RCC 7860 (cell line): ENCODE results near the gene ATP9A.
"Not testable (repeated sequence)": the region's sequence is repeated elsewhere in the genome, so short reads cannot be mapped to it uniquely, and the experiment has no call there.

Experiments used
- DNase-seq: peaks from one replicate; pipeline ENCODE4 v3.0.0-alpha.2; 2015; ENCODE audit warnings: low spot score
- FAIRE-seq: peaks from 2 replicates; lab custom pipeline; 2012; peaks lifted over from hg19 to GRCh38; lab: Jason Lieb, UNC

ATP9A gene

DNA sequence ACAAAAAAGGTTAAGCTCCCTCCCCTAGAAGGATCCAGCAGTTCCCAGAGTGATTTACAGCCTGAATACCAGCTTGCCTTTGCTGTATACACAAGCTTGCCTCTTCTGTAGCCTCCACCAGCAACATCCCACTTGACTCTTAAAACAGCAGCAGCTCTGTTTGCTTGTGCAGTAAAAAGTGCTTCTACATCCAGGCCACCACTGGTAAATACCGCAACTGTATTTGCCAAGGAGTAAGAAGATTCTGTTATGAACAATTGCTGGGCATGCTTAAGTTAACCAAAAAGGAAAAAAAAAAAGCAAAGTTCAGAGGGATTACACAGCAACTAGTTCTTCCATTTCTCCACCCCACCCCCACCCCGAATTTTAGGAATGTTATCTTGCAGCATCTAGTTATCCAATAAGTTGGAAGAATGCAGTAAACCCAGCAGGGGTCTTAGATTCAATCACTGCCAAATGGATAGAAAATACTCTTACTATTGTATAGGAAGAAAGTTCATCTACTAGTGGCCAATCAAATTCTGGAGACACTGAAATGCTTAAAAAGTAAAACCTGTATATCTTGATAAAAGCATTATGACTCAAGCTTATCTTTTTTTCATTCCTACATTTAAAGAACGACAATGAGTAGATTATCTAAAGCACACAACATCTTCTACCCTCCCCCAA lies 29.3 kb upstream of the ATP9A start:
- no peak for DNase-seq
- FAIRE-seq: no peak

DNA sequence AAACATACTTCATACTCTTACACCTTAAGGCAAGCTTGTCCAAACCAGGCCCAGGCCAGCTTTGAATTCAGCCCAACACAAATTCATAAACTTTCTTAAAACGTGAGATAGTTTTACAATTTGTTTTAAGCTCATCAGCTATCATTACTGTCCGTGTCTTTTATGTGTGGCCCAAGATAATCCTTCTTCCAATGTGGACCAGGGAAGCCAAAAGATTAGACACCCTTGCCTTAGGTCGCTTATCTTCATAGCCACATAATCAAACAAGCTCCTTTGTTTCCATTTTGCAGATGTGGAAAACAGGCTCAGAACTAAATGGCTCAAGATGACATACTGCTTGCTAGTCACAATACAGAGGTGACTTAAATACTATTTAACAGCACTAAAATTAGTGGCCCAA lies 28.1 kb upstream of the ATP9A start:
- FAIRE-seq (no peak), DNase-seq (no peak)

DNA sequence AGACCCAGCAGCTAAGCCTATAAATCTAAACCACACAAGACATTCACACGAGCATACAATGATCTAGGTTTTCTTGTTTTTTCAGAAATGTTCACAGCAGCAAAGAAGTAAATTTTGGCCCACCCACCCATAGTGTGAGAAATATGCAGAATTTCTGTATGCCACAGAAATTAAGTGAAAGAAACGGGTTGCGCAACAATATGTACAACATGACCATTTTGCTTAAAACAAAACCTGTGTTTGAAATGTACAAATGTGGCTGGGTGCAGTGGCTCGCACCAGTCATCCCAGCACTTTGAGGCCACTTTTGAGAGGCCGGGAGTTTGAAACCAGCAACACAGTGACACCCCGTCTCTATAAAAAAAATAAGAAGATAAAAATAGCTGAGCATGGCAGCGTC lies 24.8 kb upstream of the ATP9A start:
- FAIRE-seq (no peak), DNase-seq (no peak)

DNA sequence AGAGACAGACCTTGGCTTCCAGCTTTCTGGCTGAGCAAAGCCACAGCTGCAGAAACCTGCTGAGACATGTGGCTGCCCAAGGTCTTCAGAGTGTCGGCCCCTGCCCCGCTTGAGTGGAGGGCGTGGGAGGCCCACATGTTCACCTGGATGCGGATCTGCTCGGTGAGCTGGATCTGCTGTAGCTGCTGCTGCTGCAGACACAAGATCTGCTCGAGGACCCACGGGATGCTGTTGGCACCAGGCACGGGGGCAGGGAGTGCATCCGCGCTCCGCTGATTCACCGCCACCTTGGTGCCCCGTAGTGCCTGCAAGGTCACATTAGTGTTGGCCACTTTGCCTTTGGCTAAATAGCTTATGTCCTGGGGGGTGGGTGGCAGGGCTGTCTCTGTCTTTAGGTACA lies 23.4 kb upstream of the ATP9A start:
- FAIRE-seq: no peak
- no peak for DNase-seq

DNA sequence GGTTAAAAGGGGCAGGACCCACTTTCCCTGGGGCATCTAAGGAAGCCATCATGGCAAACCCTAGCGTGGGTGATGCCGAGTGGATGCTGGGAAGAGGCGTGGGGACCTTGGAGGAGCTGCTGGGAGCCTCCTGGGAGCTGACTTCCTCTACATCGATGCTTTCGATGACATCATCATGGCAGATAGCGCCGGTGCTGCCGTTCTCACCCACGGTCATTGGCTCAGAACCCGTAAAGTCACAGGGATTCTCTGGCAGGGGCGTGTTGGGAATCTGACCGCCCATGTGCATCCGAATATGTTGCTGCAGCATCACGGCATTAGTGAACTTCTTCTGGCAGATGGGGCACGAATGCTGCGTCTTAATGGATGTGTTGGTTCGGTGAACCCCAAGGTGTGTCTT lies 22.1 kb upstream of the ATP9A start:
- DNase-seq: no peak
- FAIRE-seq: no peak

DNA sequence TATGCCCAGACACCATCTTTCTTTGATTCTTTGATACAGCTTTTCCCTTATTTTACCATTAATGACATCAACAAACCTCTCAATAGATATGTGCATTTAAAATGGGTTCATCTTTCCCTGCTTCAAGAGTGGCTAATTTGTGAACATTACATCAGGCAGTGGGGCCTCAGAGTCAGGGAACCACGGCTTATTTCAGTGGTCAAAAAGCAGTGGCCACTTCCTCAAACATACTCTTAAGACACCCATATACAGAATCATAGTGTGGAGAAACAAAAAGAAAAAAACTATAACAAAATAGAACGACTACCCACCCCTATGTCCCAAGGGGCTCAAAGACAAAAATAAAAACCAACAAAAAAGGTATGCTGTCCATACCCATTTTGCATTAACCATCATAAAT lies 21.2 kb upstream of the ATP9A start:
- FAIRE-seq (no peak), DNase-seq (no peak)

DNA sequence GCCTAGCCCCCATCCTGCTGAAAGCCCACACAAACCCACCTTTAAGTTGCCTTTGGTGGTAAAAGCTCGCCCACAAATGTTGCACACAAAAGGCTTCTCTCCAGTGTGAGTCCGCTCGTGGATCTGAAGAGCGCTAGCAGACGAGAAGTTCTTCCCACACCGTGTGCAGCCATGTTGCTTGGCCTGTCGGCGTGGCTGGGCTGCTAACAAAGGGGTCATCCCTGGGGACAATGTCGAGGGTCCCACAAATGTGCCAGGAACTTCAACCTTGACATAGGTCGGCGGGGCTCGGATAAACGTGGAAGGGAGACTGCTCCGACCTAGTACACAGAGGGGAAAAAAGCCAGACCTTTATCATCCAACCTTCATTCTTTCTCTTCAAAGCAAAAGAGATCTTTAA lies 20.6 kb upstream of the ATP9A start:
- DNase-seq (no peak), FAIRE-seq (no peak)

DNA sequence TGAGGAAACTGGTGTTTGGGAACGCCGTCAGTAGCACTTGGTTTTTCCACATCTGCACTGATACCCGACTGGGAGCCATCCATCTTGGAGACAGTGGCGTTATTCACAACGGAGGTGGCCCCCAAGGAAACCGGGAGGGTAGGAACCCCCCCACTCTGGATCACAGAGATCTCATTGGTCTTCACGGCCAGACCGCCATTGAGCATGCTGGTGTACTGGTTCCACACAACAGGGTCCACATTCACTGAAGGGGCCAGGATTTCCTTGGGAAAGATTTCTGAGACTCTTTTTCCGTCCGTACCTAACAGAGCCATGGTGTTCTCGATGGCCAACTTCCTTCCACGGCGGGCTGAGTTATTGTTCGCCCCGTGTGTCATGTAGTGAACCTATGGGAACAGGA lies 16.1 kb upstream of the ATP9A start:
- DNase-seq: no peak
- no peak for FAIRE-seq

DNA sequence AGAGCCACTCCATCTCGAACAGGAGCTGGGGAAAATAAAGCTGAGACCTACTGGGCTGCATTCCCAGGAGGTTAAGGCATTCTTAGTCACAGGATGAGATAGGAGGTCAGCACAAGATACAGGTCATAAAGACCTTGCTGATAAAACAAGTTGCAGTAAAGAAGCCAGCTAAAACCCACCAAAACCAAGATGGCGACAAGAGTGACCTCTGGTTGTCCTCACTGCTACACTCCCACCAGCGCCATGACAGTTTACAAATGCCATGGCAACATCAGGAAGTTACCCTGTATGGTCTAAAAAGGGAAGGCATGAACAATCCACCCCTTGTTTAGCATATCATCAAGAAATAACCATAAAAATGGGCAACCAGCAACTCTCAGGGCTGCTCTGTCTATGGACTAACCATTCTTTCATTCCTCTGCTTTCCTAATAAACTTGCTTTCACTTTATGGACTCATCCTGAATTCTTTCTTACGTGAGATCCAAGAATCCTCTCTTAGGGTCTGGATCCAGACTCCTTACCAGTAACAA lies 10.1 kb upstream of the ATP9A start:
- DNase-seq, FAIRE-seq: not testable (repeated sequence)

DNA sequence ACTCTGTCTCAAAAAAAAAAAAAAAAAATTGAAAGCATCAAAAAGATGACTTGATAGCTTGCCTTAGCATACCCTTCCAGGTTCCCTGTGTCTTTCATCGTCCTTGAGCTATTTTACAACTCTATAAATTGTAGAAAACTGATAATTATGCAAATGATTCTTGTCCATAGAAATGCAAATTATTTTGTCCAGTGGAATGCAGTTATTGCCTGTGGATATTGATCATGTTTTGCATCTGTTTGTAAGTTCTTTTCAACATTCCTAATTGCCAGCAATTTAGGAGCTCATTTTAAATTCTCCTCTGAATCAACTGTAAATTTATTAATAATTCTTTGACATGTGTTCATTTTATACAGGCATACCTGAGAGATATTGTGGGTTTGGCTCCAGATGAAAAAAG lies 7.1 kb upstream of the ATP9A start:
- DNase-seq (no peak), FAIRE-seq (no peak)

DNA sequence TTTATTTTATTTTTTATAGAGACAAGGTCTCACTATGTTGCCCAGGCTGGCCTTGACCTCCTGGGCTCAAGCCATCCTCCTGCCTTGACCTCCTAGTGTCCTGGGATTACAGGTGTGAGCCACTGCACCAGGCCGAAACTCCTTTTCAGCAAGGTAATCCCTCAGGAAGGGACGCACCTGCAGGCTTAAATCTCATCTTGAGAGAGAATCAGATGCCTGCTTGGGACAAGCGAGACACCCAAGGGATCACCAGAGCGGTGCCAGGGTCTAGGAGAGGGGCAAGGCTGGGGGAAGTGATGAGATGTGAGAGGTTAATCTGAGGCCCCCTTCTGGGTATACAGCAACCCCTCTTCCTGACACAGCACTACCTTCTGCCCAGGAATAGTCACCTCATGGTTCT lies 4.0 kb upstream of the ATP9A start:
- no peak for DNase-seq
- FAIRE-seq: no peak

DNA sequence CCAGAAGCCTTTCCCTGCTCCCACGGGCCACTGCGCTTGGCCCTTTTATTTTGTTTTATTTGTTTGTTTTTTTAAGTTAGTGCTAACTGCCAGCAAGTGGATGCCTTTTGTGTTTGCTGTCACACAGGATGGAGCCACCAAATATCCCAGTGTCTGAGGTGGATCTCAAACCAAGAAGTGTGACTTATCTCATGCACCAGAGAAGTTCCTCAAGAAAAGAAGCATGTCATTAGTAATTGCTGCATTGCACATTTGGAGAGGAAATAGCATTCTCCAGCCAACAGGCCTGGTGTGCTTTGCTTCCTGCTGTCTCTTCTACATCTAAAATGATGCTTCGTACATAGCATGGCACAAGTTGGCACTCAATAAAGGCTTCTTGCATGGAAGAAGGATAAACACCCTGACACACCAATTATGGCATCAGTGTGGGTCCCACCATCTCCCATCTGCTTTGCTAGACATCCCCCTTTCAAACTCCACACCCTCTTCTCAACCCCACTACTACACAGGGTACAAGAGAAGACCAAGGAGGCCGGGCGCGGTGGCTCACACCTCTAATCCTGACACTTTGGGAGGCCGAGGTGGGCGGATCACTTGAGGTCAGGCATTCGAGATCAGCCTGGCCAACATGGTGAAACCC lies 1.9 kb upstream of the ATP9A start:
- no peak for FAIRE-seq
- no peak for DNase-seq

DNA sequence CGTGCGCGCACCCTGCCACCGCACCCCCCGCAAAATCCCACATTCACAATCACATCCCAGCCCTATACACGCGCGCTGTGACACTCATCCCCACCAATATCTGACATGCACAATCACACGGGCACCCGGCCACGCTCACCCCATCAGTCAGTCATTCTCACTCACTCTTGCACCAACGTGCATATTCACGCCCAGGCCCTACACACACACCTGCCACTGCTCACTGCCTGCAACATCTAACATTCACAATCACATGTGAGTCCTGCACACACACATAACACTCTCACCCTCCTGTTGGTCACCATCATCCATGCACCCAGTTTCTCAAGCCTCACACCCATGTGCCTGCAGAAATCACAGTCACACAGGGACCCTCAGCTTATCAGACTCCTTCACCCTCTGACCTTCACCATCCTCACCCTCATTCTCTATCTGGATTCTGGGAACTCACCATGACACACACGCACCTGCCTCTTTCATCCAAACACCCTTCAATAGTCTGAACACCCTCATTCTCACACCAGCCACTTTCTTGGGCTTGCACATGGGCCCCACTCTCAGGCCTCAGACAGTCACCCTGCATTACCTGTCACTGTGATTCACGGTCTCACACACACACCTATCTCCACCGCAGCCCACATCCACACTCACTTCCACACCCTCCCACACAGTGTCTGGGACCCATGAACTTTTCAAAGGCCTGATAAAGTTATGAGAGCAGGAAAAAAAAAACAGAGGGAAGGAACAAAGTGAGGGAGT lies 748 bp upstream of the ATP9A start:
- FAIRE-seq (no peak), DNase-seq (no peak)

DNA sequence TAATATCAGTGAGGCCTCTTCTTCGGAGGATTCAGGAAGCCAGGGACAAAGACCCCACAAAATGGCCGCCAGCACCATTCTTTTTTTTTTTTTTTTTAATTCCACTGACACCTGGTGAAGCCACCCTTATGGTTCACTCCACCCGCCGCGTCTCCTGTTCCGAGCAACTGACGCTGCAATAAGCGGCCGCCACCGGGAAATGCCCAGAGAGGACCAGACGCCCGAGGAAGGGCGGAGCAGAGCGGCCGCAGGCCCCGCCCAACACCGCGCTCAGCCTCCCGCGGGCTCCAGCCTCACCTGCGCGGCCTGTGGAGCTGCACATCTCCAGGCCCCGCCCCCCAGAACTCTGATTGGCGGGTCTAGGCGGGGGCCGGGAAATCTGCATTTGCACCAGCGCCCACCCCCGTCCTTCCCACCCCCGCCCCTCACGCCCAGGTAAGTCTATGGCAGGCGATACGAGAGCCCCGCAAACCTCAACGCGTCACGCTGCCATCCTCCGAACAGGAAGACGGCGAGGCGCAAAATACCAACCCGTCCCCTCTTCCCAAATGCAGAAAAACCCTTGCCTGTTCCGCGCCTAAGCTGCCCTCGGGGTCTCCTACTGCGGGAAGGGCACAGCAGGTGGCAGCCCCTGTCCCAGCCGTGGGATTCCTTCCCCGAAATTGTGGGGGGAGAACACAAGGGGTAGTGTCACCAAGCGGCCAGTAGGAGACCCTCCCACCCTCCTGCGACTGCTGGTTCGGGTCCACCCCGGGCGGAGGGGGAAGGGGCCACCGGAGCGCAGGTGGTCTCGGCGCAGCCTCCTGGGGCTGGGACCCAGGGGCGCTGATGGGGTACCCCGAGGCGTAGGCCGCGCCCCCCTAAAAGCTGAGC lies 960 bp downstream of the ATP9A start:
- no peak for FAIRE-seq
- peak; percentile 45 for DNase-seq

DNA sequence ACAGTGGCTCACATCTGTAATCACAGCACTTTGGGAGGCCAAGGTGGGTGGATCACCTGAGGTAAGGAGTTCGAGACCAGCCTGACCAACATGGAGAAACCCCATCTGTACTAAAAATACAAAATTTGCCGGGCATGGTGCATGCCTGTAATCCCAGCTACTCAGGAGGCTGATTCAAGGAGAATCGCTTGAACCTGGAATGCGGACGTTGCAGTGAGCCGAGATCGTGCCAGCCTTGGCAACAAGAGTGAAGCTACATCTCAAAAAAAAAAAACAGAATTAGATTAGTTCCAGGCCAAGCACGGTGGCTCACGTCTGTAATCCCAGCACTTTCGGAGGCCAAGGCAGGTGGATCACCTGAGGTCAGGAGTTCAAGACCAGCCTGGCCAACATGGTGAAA lies 2.8 kb downstream of the ATP9A start:
- DNase-seq, FAIRE-seq: not testable (repeated sequence)

DNA sequence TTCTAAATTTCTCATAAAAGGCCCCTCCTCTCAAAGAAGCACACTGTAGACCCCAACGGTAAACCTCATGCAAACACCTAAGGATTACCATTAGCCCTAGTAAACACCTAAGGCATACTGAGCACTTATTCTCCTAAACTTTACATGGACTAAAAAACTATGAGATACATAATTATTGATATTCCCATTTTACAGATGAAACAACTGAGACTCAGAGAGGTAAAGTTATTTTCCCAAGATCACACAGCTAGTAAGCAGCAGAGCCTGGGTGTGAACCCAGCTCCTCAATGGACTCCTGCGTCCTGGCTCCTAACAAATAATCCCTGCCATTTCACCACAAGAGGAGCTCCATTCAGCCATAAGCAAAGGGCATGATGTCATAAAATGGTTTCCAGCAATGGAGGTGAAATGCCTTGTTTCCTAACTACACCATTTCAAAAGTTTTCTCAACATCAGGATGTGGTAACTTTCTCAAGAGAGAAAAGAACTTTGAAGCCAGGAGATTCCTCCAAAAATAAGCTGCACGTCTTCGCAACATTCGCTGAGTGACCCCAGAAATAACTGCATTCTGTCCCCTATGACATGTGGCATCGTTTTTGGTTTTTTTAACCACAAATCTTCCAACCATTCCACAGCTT lies 4.1 kb downstream of the ATP9A start:
- DNase-seq (no peak), FAIRE-seq (no peak)

DNA sequence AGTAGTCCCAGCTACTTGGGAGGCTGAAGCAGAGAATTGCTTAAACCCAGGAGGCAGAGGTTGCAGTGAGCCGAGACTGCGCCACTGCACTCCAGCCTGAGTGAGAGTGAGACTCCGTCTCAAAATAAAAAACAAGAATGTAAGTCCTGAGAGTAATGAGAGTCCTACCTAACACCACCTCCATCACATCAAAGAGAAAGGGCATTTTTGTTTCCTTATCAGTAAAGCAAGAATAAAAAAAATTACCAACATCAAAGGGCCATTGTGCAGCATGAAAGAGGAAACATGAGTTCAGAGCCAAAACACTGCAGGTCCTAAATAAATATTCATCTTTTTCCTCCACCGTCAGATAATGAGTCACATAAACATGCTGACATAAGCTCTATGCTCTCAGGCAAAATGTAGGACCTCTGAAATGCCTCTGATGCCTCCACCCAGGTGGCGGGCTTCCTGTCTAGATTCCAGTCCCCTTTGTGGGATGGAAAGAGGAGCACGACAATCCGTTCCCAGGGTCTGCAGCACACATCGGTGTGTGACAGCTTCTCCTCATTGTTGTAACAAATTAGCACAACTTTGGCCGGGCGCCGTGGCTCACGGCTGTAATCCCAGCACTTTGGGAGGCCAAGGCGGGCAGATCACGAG lies 7.2 kb downstream of the ATP9A start:
- DNase-seq: no peak
- no peak for FAIRE-seq

DNA sequence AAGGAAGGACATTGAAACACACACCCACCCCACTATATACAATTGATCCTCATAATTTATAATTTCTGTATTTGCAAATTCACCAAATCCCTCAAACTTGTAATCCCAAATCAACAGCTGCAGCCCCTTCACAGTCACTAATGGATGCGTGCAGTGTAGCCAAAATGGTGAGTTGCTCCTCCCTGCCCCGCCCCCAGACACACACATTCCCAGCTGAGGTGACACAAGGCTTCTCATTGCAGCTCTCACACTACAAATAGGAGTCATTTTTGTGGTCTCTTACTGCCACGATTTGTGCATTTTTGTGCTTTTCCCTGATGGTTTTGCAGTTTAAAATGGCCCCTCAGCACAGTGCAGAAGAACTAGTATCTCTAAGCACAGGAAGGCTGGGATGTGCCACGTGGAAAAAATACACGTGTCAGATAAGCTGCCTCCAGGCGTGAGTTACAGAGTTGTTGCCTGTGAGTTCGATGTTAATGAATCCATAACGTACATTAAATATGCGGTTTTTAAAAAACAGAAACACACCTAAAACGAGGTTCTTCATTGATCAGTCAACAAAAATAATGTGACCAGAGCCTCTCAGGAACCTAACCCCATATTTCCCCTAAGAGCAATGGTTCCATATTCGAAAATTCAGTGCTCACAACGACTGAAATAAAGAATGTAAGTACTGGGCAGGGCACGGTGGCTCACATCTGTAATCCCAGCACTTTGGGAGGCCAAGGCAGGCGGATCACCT lies 8.2 kb downstream of the ATP9A start:
- FAIRE-seq (no peak), DNase-seq (no peak)

DNA sequence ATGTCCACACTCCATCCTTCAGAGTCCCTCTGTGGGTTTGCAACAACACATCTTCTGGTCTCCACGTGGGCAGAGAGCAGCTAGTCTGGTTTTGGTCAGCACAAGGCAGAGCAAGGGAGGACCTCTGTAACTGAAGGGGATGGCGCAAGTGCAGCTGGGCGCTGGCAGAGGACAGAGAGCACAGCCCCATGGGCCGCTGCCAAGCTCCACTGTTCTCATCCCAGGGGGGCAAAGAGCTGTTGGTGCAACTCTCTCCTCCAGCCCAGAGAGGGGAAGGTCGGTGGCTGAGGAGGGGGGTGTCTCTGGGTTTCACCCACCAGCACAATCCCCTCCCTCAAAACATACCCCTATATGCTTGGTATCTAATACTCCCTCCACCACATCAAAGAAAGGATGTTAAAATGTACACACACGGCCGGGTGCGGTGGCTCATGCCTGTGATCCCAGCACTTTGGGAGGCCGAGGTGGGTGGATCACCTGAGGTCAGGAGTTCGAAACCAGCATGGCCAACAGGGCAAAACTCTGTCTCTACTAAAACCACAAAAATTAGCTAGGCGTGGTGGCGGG lies 9.1 kb downstream of the ATP9A start:
- no peak for FAIRE-seq

More for the DNA sequence above, 9.1 kb downstream of the ATP9A start:
- DNase-seq: no peak
